ENCODE data around the gene THPO.
A peak's percentile ranks its signal among the peaks of the same experiment; 100 is the strongest.

THPO gene

DNA sequence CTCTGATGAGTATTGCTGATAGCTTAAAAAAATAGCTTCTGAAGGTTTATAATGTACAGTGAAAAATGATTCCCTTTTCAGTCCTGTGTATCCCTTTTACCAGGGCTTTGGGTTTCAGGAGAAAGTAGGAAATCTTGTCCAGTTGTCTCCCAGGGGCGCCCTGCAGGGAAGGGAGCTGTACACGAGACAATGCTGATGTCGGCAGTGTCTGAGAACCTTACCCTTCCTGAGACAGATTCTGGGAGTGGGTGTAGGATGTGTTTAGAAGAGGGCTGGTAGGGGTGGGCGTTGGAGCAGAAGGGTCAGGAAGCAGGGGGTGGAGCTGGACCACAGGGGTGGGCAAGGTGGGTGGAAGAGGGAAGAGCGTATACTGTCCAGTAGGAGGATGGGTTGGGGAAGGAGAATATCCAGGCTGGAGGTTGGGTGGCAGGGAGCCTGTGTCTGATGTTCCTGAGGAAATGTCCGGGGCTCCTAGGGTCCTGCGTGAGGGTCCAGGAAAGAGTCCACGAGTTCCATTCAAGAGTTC is 5.6 kb downstream of the THPO start:
- no peak for ATAC-seq
- no peak for TF ChIP-seq RARB (CRISPR knock-in tag; IDR thresholded peaks at IDR 0.05)
- no peak for TF ChIP-seq ZNF8 (CRISPR knock-in tag; IDR thresholded peaks at IDR 0.05)
- TF ChIP-seq GLIS3 (CRISPR knock-in tag; IDR thresholded peaks at IDR 0.05) = no peak
- no peak for TF ChIP-seq SNAI2 (CRISPR knock-in tag; IDR thresholded peaks at IDR 0.05)
- TF ChIP-seq BACH2 (CRISPR knock-in tag; IDR thresholded peaks at IDR 0.05; ENCODE audit: borderline replicate concordance) = no peak
- TF ChIP-seq ZFP3 (CRISPR knock-in tag; IDR thresholded peaks at IDR 0.05) = no peak
- TF ChIP-seq ISL1 (CRISPR knock-in tag; IDR thresholded peaks at IDR 0.05) = no peak
- no peak for TF ChIP-seq ZC3H10 (CRISPR knock-in tag; IDR thresholded peaks at IDR 0.05)
- no peak for TF ChIP-seq ZNF70 (CRISPR knock-in tag; IDR thresholded peaks at IDR 0.05)
- TF ChIP-seq, protein P1, sequence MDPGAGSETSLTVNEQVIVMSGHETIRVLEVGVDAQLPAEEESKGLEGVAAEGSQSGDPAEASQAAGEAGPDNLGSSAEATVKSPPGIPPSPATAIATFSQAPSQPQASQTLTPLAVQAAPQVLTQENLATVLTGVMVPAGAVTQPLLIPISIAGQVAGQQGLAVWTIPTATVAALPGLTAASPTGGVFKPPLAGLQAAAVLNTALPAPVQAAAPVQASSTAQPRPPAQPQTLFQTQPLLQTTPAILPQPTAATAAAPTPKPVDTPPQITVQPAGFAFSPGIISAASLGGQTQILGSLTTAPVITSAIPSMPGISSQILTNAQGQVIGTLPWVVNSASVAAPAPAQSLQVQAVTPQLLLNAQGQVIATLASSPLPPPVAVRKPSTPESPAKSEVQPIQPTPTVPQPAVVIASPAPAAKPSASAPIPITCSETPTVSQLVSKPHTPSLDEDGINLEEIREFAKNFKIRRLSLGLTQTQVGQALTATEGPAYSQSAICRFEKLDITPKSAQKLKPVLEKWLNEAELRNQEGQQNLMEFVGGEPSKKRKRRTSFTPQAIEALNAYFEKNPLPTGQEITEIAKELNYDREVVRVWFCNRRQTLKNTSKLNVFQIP (CRISPR knock-in tag; IDR thresholded peaks at IDR 0.05; ENCODE audit: borderline replicate concordance, low read depth) = no peak
- TF ChIP-seq TOX (CRISPR knock-in tag; IDR thresholded peaks at IDR 0.05; ENCODE audit: borderline replicate concordance) = no peak
- TF ChIP-seq OSR1 (CRISPR knock-in tag; IDR thresholded peaks at IDR 0.05) = no peak
- TF ChIP-seq, protein P2, sequence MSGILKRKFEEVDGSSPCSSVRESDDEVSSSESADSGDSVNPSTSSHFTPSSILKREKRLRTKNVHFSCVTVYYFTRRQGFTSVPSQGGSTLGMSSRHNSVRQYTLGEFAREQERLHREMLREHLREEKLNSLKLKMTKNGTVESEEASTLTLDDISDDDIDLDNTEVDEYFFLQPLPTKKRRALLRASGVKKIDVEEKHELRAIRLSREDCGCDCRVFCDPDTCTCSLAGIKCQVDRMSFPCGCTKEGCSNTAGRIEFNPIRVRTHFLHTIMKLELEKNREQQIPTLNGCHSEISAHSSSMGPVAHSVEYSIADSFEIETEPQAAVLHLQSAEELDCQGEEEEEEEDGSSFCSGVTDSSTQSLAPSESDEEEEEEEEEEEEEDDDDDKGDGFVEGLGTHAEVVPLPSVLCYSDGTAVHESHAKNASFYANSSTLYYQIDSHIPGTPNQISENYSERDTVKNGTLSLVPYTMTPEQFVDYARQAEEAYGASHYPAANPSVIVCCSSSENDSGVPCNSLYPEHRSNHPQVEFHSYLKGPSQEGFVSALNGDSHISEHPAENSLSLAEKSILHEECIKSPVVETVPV (CRISPR knock-in tag; IDR thresholded peaks at IDR 0.05) = no peak

DNA sequence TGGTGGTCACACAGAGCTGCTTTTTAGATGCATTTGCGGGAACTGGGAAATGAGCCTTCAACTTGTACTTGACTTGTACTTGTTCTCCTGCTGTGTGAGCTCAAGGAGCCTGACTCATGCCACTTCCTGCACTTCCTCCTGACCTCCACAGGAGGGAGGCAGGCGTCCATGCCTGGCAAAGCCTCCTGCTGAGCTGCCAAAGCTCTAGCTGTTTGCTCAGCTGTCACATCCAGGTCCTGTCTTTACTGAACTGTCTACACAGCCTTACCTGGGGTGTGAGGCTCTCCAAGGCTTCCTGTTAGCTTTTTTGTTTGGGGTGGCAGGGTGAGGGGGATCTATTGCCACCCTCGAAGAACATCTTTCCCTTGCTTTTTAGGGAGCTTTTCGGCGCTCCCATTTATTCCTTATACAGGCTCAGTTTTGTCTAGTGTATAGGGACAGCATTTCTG is 6.4 kb downstream of the THPO start:
- TF ChIP-seq ZNF70 (CRISPR knock-in tag; IDR thresholded peaks at IDR 0.05) (no peak), OSR1 (CRISPR knock-in tag; IDR thresholded peaks at IDR 0.05) (no peak)
- peak; percentile 93 for ATAC-seq

DNA sequence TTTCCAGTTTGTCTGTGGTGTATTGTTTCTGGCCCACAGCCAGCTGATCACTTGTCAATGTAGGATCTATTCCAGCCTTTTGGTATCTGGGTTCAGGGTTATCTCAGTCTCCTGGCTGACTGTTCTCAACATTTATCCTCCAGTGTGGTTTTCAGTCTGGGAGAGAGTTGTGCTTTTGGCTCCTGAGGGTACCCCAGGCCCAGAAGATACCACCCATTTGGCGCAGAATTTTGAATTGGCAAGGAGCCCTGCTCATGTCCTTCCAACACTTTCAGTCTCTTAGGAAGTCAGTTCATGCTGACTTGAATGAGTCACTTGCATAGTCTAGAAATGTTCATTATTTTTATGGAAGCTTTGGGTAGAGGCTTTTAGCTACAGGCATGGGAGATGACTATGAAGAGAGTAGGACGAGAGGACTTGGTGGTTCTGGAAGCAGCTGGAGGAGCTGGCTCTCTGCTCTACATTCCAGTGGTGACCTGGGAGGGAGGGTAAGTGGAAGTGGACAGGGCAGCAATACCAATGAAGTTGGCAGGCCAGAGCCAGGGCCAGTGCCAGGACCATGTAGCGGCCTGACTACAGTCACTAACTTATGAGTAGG is 9.3 kb downstream of the THPO start:
- peak; percentile 26 for ATAC-seq
- TF ChIP-seq ZFP3 (CRISPR knock-in tag; IDR thresholded peaks at IDR 0.05) = no peak
- TF ChIP-seq PPARA (CRISPR knock-in tag; IDR thresholded peaks at IDR 0.05; ENCODE audit: borderline replicate concordance) = no peak
- no peak for TF ChIP-seq BACH2 (CRISPR knock-in tag; IDR thresholded peaks at IDR 0.05; ENCODE audit: borderline replicate concordance)
- TF ChIP-seq GLIS3 (CRISPR knock-in tag; IDR thresholded peaks at IDR 0.05) = no peak
- no peak for TF ChIP-seq ZNF8 (CRISPR knock-in tag; IDR thresholded peaks at IDR 0.05)
- no peak for TF ChIP-seq CSDC2 (CRISPR knock-in tag; IDR thresholded peaks at IDR 0.05)
- TF ChIP-seq ESRRG (CRISPR knock-in tag; IDR thresholded peaks at IDR 0.05) = no peak

DNA sequence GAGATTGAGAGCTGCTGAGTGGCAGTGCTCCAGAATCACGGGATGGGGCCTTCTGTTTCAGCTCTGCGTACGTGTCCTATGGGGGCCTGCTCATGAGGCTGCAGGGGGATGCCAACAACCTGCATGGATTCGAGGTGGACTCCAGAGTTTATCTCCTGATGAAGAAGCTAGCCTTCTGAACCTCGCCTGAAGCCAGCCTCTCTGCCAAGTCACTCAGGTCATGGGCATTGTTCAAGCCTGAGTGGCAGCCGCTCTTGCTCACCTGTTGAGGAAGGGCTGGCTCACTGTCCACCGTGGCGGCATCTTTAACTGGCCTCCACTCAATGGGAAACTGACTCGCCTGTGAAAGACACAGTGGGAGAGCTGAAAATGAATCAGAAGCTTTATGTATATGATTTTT is 9.9 kb downstream of the THPO start:
- TF ChIP-seq ZFP30 (CRISPR knock-in tag; IDR thresholded peaks at IDR 0.05) (no peak), CSDC2 (CRISPR knock-in tag; IDR thresholded peaks at IDR 0.05) (no peak)
- TF ChIP-seq, protein P1 (CRISPR knock-in tag; IDR thresholded peaks at IDR 0.05; ENCODE audit: borderline replicate concordance, low read depth) = no peak
- ATAC-seq = no peak

DNA sequence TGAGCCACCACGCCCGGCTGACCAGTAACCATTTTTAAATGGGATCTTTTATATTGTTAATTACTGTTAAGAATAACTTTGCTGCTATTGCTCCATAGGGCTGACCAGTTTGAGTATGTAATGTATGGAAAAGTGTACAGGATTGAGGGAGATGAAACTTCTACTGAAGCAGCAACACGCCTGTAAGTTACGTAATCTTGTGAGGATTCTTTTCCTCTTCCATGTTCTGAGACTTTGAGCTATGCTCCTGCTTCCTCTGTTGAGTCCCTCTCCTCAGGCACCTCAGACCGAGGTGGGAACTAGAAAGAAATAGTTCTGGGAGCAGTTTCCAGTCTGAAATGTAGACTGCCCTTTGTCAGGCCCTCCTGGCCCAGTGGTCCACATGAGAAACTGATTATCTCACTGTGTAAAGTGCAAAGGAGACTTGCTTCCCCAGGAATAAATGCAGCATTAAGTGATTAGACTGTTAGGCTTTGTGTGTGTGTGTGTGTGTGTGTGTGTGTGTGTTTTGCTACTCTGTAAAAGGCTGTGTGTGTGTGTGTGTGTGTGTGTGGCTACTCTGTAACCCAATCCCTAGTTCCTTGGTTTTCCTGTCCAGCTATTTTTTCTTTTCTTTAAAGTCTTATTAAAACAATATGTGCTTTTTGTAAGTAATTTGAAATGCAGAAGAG is 11.3 kb downstream of the THPO start:
- no peak for ATAC-seq
- TF ChIP-seq RARB (CRISPR knock-in tag; IDR thresholded peaks at IDR 0.05) (no peak), TOX (CRISPR knock-in tag; IDR thresholded peaks at IDR 0.05; ENCODE audit: borderline replicate concordance) (no peak)
- TF ChIP-seq, protein P3, sequence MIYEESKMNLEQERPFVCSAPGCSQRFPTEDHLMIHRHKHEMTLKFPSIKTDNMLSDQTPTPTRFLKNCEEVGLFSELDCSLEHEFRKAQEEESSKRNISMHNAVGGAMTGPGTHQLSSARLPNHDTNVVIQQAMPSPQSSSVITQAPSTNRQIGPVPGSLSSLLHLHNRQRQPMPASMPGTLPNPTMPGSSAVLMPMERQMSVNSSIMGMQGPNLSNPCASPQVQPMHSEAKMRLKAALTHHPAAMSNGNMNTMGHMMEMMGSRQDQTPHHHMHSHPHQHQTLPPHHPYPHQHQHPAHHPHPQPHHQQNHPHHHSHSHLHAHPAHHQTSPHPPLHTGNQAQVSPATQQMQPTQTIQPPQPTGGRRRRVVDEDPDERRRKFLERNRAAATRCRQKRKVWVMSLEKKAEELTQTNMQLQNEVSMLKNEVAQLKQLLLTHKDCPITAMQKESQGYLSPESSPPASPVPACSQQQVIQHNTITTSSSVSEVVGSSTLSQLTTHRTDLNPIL (CRISPR knock-in tag; IDR thresholded peaks at IDR 0.05; ENCODE audit: low read depth) = no peak

All from SK-N-SH treated with all-trans-retinoic acid at 6 μM for 48 hours (cell line).